ENCODE data around the gene ELL2. TPM values are rescaled to one million over a fixed set of nuclear protein-coding genes. Genes with fewer than 3 reads are reported as not detected.
"Not testable (repeated sequence)": the region's sequence is repeated elsewhere in the genome, so short reads cannot be mapped to it uniquely, and the experiment has no call there.

Gene ELL2
- total and polyA plus RNA-seq, 10 donors: 4.3 to 109 (median 66.8) TPM

GRCh38 chr5:95838001-95838520 is 123.6 kb downstream of the ELL2 start:
- Histone ChIP-seq H3K4me3 (no peak overlapping the region), H3K4me1 (peaks cover 21 to 90% (median 62%) of the 10 kb centered on the region in 6 donors), H3K9me3 (no peaks in the 10 kb centered on the region), H3K27ac (peak overlapping the region in 2 of 8 donors; percentile 80 to 97), H3K36me3 (no peaks in the 10 kb centered on the region), H3K27me3 (replicated peaks in 1 of 7) (no peaks in the 10 kb centered on the region)
- intact Hi-C loops (cut with DNase I; ENCODE audit: low total_unique reads): no loop called here
- DNase-seq: no peak
- 91 to 100% (median 94%) methylated on average over 8 of the region's 8 CpGs for WGBS, 5 donors
- TF ChIP-seq CTCF (IDR thresholded peaks at IDR 0.05 in 8 of 11, conservative IDR thresholded peaks at IDR 0.05 in 3 of 11) (no peak), POLR2AphosphoS5 (IDR thresholded peaks at IDR 0.05) (no peak), POLR2A (IDR thresholded peaks at IDR 0.05) (no peak)

- TF ChIP-seq POLR2AphosphoS5 (IDR thresholded peaks at IDR 0.05): no peak
- no peak for TF ChIP-seq CTCF (IDR thresholded peaks at IDR 0.05 in 8 of 11, conservative IDR thresholded peaks at IDR 0.05 in 3 of 11)
- DNase-seq: no peak
- Histone ChIP-seq H3K27ac (peak overlapping the region in 2 of 8 donors; percentile 80 to 97), H3K36me3 (no peaks in the 10 kb centered on the region), H3K4me3 (no peak overlapping the region), H3K4me1 (peaks cover 17 to 90% (median 61%) of the 10 kb centered on the region in 6 donors), H3K9me3 (no peaks in the 10 kb centered on the region), H3K27me3 (replicated peaks in 1 of 7) (no peaks in the 10 kb centered on the region)
- WGBS, 5 donors: 93 to 96% (median 95%) methylated on average over 5 of the region's 5 CpGs
- intact Hi-C loops (cut with DNase I; ENCODE audit: low total_unique reads): no loop called here
Measured at GRCh38 chr5:95837492-95837891, 124.2 kb downstream of the ELL2 start.

- 83 to 95% (median 91%) methylated on average over 4 of the region's 4 CpGs for WGBS, 5 donors
- DNase-seq; H3K36me3 ChIP-seq; H3K27me3 ChIP-seq (replicated peaks in 1 of 7); intact Hi-C loops (cut with DNase I; ENCODE audit: low total_unique reads); H3K4me3 ChIP-seq; H3K9me3 ChIP-seq: not testable (repeated sequence)
- Histone ChIP-seq H3K4me1 (peaks cover 17 to 89% (median 60%) of the 10 kb centered on the region in 6 donors), H3K27ac (peak overlapping the region in 6 of 8 donors; percentile 95 to 99 (median 97))
Measured at GRCh38 chr5:95836971-95837370, 124.7 kb downstream of the ELL2 start.

- Histone ChIP-seq H3K27me3 (replicated peaks in 1 of 7) (no peaks in the 10 kb centered on the region), H3K4me1 (peaks cover 17 to 84% (median 58%) of the 10 kb centered on the region in 6 donors), H3K27ac (peak overlapping the region in 7 of 8 donors; percentile 95 to 99 (median 97)), H3K36me3 (no peaks in the 10 kb centered on the region), H3K9me3 (no peaks in the 10 kb centered on the region), H3K4me3 (peak overlapping the region in 1 of 8 donors; percentile 74)
- TF ChIP-seq CTCF (IDR thresholded peaks at IDR 0.05 in 8 of 11, conservative IDR thresholded peaks at IDR 0.05 in 3 of 11) (no peak), POLR2AphosphoS5 (IDR thresholded peaks at IDR 0.05) (no peak)
- WGBS, 5 donors: 70 to 92% (median 80%) methylated on average over 1 of the region's 1 CpG
- intact Hi-C loops (cut with DNase I; ENCODE audit: low total_unique reads): no loop called here
- DNase-seq: no peak
Measured at GRCh38 chr5:95836544-95836943, 125.1 kb downstream of the ELL2 start.
